Neural cell (in vitro differentiated cells): Measurements from ENCODE around the gene PLXNA2. TPM values are rescaled to one million over a fixed set of nuclear protein-coding genes. Genes with fewer than 3 reads are reported as not detected.

ENCODE experiments used
- H2AFZ ChIP-seq: fragments of 200-600, 300-800 bp; sonication (generic), shearing (Covaris generic); 2 replicates; pipeline ENCODE4 v1.6.0; 2014; ENCODE audit warnings: low read depth, mild to moderate bottlenecking, antibody characterized with exemption, low read length, moderate library complexity
- H3F3A ChIP-seq: fragments of 200-600 bp; shearing (Covaris generic); 2 replicates; pipeline ENCODE4 v1.6.1; 2016; ENCODE audit warnings: mild to moderate bottlenecking, moderate library complexity, mixed read lengths, antibody characterized with exemption, low read length; ENCODE audit not compliant: insufficient read depth, poor library complexity, severe bottlenecking
- H3K27ac ChIP-seq: fragments of 200-600, 300-800 bp; sonication (generic), shearing (Covaris generic); 2 replicates; pipeline ENCODE4 v1.5.1; 2014; ENCODE audit warnings: mild to moderate bottlenecking, low read length, moderate library complexity
- H3K27me3 ChIP-seq: fragments of 300-800, 200-600 bp; sonication (generic), shearing (Covaris generic); 2 replicates; pipeline ENCODE4 v1.6.0; 2014; ENCODE audit warnings: mild to moderate bottlenecking, low read depth, low read length, moderate library complexity; ENCODE audit not compliant: insufficient read depth
- H3K36me3 ChIP-seq: fragments of 300-800, 200-600 bp; sonication (generic), shearing (Covaris generic); 2 replicates; pipeline ENCODE4 v1.5.1; 2014; ENCODE audit warnings: mild to moderate bottlenecking, antibody characterized with exemption, low read length, moderate library complexity; ENCODE audit not compliant: insufficient read depth
- H3K4me2 ChIP-seq: fragments of 300-800, 200-600 bp; sonication (generic), shearing (Covaris generic); 2 replicates; pipeline ENCODE4 v1.6.0; 2014; ENCODE audit warnings: mild to moderate bottlenecking, low read length
- H3K4me3 ChIP-seq: fragments of 300-800, 200-600 bp; sonication (generic), shearing (Covaris generic); 2 replicates; pipeline ENCODE4 v1.5.1; 2014; ENCODE audit warnings: mild to moderate bottlenecking, low read length, moderate library complexity
- H3K79me2 ChIP-seq: fragments of 200-600 bp; shearing (Covaris generic); replicated peaks from 2 replicates; pipeline ENCODE4 v1.6.0; 2014; ENCODE audit warnings: mild to moderate bottlenecking, low read length, moderate library complexity; ENCODE audit not compliant: insufficient read depth
- H3K9ac ChIP-seq: fragments of 300-800, 200-600 bp; sonication (generic), shearing (Covaris generic); 2 replicates; pipeline ENCODE4 v1.6.1; 2016; ENCODE audit warnings: mild to moderate bottlenecking, low read length, mixed read lengths
- H3K9me2 ChIP-seq: fragments of 200-600 bp; shearing (Covaris generic); 2 replicates; pipeline ENCODE4 v1.6.1; 2016; ENCODE audit warnings: mild to moderate bottlenecking, low read length, mixed read lengths; ENCODE audit not compliant: insufficient read depth
- H3K9me3 ChIP-seq: fragments of 200-600, 300-800 bp; sonication (generic), shearing (Covaris generic); 2 replicates; pipeline ENCODE4 v1.6.1; 2016; ENCODE audit warnings: mild to moderate bottlenecking, mixed run types, low read length, moderate library complexity, mixed read lengths
- H4K20me1 ChIP-seq: fragments of 200-600 bp; shearing (Covaris generic); 2 replicates; pipeline ENCODE4 v1.6.1; 2016; ENCODE audit warnings: mild to moderate bottlenecking, mixed run types; ENCODE audit not compliant: insufficient read depth
- CTCF ChIP-seq: fragments of 450-650 bp; IDR thresholded peaks from 2 replicates; pipeline ENCODE4 v1.5.1; 2014; ENCODE audit warnings: antibody characterized with exemption, mild to moderate bottlenecking, moderate library complexity; ENCODE audit not compliant: poor library complexity, severe bottlenecking
- EP300 ChIP-seq: fragments of 450-650 bp; conservative IDR thresholded peaks from 2 replicates; pipeline ENCODE4 v1.6.1; 2014; ENCODE audit warnings: antibody characterized with exemption, mild to moderate bottlenecking, moderate library complexity; ENCODE audit not compliant: poor library complexity, severe bottlenecking
- EZH2 ChIP-seq: fragments of 200-600, 300-800 bp; shearing (Covaris generic), sonication (generic); IDR thresholded peaks from 2 replicates; pipeline ENCODE4 v1.6.1; 2014; ENCODE audit warnings: antibody characterized with exemption, low read length, borderline replicate concordance, mild to moderate bottlenecking; ENCODE audit not compliant: insufficient read depth, poor library complexity, severe bottlenecking
- MXI1 ChIP-seq: fragments of 450-650 bp; conservative IDR thresholded peaks from 2 replicates; pipeline ENCODE4 v1.6.1; 2014; ENCODE audit warnings: antibody characterized with exemption, mild to moderate bottlenecking; ENCODE audit not compliant: poor library complexity, severe bottlenecking
- POLR2AphosphoS5 ChIP-seq: IDR thresholded peaks from 2 replicates; pipeline ENCODE4 v1.6.1; 2012
- RAD21 ChIP-seq: fragments of 450-650 bp; conservative IDR thresholded peaks from 2 replicates; pipeline ENCODE4 v1.6.1; 2014; ENCODE audit warnings: antibody characterized with exemption, mild to moderate bottlenecking, moderate library complexity
- REST ChIP-seq: IDR thresholded peaks from 2 replicates; pipeline ENCODE4 v1.6.1; 2012; ENCODE audit warnings: borderline replicate concordance
- SMC3 ChIP-seq: fragments of 450-650 bp; conservative IDR thresholded peaks from 2 replicates; pipeline ENCODE4 v1.6.1; 2014; ENCODE audit warnings: antibody characterized with exemption, mild to moderate bottlenecking, moderate library complexity; ENCODE audit not compliant: poor library complexity
- TAF1 ChIP-seq: IDR thresholded peaks from 2 replicates; pipeline ENCODE4 v1.6.1; 2012; ENCODE audit warnings: low read depth
- polyA plus RNA-seq: library from polyadenylated mRNA; depleted of rRNA; stranded (reverse); fragments of >200 nt; gene quantifications from 2 replicates; pipeline ENCODE4 v1.2.3, GENCODE V29; 2014

Gene PLXNA2
- polyA plus RNA-seq, 1 donor from 2014 or later = 30.6 TPM

DNA sequence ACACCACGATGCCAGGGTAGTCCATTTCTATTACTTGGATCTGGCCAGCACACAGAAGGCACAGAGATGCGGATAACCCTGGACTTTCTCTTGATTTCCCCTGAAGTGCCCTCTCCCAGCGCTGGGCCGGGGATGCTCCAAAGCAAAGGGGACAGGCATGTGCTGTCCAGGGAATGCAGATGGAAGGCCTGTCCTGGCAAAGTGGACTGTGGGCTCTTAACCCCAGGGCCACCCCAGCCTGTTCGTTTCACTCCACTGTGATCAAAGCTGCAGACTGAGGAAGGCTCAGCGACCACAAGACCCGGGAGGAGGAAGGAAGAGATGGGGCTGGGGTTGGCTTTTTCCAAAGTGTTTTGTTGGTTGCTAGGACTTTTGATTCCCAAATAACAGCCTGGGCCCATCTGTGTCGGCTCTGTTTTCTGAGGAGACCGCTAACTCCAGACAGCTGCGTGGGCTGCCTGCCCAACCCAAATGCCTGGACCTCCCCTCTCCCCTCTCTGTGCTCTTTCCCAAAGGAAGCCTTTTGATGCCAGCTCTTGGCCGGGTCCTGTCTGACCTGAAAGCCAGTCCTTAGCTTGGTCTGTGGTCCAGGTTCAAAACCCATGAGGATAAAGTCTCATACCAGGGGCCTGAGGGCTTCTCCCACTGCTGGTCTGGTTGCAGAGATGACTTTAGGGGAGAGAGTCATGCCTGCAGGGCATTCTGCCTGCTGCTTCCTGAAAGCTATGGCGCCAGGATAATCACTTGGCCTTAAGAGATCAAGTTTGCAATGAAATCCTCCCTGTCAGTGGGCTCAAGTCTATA, 213.7 kb downstream of the PLXNA2 start (continued):
- TF ChIP-seq SMC3 (no peak), POLR2AphosphoS5 (no peak)

- no peak overlapping the region for H3K27ac ChIP-seq
- H3K36me3 ChIP-seq = peaks cover 12% of the 10 kb centered on the region
- H3K9ac ChIP-seq = no peak overlapping the region
Measured at GRCh38 chr1:208029381-208030287, 214.6 kb downstream of the PLXNA2 start.

GRCh38 chr1:208028526-208028925, 215.7 kb downstream of the PLXNA2 start:
- no peaks in the 10 kb centered on the region for H3K79me2 ChIP-seq
- no peak overlapping the region for H3K27ac ChIP-seq
- H3F3A ChIP-seq = no peaks in the 10 kb centered on the region
- H3K4me3 ChIP-seq = no peak overlapping the region
- no peak overlapping the region for H3K9ac ChIP-seq
- no peaks in the 10 kb centered on the region for H3K27me3 ChIP-seq
- no peaks in the 10 kb centered on the region for H3K9me3 ChIP-seq
- TF ChIP-seq SMC3 (no peak), REST (no peak), TAF1 (no peak), EP300 (no peak), MXI1 (no peak), CTCF (no peak), RAD21 (no peak), POLR2AphosphoS5 (no peak), EZH2 (no peak)
- H2AFZ ChIP-seq = no peak overlapping the region
- peaks cover 12% of the 10 kb centered on the region for H3K36me3 ChIP-seq
- no peaks in the 10 kb centered on the region for H3K9me2 ChIP-seq
- H3K4me2 ChIP-seq = no peak overlapping the region
- no peaks in the 10 kb centered on the region for H4K20me1 ChIP-seq

More at GRCh38 chr1:208029381-208030287, 214.6 kb downstream of the PLXNA2 start:
- no peak overlapping the region for H2AFZ ChIP-seq
- H3F3A ChIP-seq = no peaks in the 10 kb centered on the region
- H3K9me2 ChIP-seq = no peaks in the 10 kb centered on the region
- no peak overlapping the region for H3K4me3 ChIP-seq
- no peaks in the 10 kb centered on the region for H3K79me2 ChIP-seq
- TF ChIP-seq TAF1 (no peak), POLR2AphosphoS5 (no peak), SMC3 (no peak), MXI1 (no peak)
- no peaks in the 10 kb centered on the region for H3K9me3 ChIP-seq
- no peak overlapping the region for H3K4me2 ChIP-seq
- no peaks in the 10 kb centered on the region for H4K20me1 ChIP-seq
- H3K27me3 ChIP-seq = no peaks in the 10 kb centered on the region
